Stimulated activated CD4-positive, alpha-beta T cell treated with anti-CD3 and anti-CD28 coated beads, Interleukin-2, amount 100 ng/mL, for 4 hours (primary cell): ENCODE results near the gene HOOK1.

Source experiments
- DNase-seq: peaks from one replicate; pipeline ENCODE4 v3.0.0-alpha.2; 2020; ENCODE audit warnings: low read depth

Gene HOOK1

DNA sequence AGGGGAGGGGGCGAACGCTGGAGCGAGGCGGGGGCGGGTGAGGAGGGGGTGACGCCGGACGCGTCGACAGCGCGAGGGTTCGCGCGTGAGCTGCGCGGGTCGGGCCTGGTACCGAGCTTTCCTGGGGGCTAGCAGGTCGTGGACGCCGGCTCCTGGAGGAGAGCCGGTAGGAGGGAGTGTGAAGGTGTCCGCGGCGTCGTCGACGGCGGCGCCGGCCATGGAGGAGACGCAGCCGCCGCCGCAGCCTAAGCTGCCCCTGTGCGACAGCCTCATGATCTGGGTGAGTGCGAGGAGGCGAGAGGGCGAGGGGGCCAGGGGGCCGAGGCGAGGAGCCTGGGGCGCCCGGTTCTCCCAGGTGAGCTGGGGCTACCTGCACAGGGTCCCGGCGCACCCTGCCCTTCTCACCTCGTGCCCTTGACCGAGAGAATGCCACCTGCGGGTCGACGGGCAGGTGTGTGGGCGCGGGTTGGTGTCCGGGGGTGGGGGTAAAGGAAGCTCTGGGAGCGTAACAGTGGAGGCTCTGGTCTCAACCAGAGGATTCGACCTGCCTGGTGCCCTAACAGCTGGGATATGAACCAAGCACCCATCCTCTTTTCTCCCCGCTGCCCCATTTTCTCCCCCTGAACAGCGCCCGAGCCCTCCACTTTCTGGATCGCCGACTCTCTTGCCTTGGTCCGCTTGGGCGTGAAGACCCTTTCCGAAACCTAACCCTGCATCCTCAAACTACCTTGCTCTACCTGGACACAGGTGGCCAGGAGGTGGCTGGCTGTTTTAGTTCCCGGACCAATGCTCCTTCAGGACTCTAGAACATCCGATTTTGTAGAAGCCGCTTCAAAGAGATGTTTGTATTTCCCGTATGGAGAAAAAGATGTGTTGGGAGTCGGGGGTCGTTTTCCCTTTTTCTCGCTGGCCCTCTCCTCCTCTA lies at the start of gene HOOK1:
HOOK1 (plus strand) TSS at position 49 of the 925 bp plus-strand sequence; CDS start at position 218, 169 bp downstream.
- DNase-seq: peak; percentile 8

GRCh38 chr1:59765011-59765730 lies 49.6 kb upstream of the HOOK1 start:
- no peak for DNase-seq

GRCh38 chr1:59766227-59766855 lies 48.4 kb upstream of the HOOK1 start:
- DNase-seq: no peak

GRCh38 chr1:59767119-59767518 lies 47.6 kb upstream of the HOOK1 start:
- DNase-seq: no peak

DNA sequence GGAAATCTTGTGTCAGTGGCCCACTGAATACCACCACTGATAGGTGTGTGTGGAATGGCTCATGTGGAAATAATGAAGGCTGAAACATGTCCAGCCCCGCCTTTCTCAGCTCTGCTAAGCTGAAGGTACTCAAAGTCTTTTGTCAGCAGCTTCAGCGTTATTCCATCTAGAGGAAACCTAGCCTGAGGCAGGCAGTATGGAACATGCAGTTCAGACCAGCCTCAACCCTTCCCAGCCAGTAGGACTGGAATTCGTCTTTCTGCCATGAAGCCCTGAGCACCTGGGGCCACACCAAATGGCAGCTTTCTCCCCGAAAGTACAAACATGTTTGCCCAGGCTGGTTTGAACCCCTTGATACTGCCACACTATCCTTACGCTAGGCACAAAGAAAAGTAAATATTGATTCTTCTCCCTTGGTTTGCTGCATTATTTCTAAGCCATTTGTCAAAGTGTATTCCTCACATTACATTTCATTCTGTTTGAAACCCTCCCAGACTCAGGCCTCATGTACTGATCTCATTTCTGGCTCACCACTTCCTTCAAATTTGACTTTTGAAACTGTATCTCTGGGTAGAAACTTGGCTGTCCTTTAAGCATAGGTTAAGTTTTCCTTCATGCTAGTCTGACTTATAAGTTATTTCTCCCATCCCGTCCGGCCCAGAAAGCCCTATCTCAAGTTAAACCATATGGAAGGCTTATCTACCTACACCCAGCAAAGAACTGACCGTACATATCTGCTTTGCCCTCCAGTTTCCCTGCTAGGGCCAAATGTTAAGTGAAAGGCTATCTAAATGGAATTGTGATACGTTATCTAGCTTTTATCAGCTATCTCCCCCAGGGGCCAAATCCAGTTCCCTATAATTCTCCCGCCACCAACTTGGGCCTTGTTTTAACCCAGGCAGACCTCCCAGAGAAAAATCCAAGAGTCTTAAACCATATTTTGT lies 45.7 kb upstream of the HOOK1 start:
- no peak for DNase-seq

DNA sequence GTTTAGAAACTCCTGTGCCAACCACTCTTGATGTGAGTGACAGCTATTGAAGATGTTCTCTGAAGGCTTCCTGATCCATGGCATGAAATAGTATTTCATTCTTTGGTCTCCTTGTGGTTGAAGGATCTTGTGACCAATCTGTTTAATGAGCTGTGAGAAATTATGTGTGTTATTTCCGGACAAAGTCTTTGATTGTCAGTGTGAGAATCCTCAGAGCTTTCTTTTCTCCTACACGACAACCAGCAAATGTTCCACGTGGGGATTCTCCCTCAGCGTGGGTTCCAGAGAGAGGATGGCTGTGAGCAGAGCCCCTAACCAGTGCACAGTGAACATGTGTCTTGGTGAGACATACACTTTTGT lies 45.0 kb upstream of the HOOK1 start:
- no peak for DNase-seq

DNA sequence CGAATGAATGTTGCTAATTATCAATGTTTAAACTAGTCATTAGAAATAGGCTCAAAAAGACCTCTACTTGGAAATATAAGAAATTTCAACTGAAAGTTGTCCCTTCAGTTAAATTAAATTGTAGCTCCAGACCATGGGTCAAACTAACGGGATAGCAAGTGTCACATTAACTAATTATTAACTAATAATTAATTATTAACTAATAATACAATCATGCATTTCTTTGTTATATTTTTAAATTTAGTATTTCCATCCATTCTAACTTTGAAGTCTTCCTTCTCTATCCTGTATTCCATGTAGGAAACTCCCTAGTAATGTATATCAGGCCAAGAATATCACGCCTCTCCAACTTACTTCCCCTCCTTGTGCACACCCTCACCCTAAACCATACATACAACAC lies 43.4 kb upstream of the HOOK1 start:
- DNase-seq: no peak

DNA sequence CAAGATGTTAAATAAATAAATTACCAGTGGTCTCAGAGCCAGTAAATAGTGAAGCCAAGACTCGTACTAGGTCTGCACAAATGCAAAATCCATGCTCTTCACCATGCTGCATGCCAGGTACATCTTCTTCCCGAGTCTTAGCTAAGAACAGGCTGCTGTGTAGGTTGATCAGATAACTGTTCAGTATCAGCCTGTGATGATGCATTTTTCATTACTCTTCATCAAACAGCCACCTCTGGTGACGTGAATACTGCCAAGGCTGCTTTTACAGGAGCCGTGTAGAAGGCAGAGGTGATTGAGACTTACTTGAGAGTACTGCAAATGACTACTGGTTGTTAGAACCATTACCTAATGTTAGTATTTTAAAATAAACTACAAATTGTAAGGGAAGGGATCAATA lies 39.3 kb upstream of the HOOK1 start:
- no peak for DNase-seq

DNA sequence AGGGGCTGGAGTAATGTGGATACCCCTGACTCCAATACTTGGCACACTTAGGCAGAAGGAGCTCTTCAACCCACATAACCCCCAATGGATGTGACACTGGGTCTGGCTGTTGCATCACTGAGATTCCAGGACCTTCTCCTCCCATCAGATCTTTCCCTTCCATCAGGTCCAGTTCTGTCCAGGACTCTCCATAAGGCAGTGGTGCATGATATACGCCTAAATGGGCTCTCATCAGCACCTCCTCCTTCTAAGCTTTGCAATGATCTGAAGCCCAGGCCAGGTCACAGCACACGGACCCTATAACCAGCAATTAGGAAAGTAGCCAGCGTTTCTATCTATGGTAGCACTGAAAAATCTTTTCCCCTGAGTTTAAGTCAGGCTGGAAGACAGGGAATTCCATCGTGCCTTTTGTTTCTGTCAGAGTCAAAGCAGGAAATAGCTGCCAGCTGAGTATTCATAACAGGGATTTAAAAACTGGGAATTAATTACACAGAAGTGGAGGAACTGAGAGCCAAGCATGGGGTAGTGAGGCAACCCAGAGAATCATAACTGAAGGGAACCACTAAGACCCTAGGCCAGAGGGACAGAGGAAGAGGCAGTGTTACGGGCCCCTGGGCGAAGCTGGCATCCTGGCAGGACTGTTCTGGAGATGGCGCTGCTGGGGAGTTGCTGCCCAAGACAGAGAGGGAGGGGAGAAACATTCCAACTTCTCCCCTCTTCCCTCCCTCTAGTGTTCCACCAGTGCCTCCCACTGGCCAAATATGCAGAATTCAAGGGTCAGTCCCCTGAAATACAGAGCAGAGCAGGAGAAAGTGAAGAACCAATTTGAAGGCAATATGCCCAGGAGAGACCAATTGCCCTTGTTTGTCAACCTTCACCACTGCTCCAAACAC lies 37.5 kb upstream of the HOOK1 start:
- DNase-seq: no peak

DNA sequence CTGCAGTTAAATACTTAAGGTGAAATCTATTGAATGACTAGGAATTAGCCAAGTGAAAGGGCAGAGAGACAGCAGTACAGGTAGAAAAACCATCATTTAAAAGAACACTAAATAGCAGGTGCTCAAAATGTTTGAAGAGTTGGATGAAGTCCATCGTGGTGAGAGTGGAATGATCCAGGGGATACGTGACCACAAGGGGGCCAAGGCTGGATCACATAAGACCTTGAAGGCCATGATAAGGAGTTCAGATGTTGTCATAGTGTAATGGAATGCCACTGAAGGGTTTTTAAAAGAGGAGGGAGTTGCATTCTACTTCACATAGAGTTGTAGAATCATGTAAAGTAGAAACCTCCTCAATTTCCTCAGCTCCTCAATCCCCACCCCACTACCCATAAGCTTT lies 34.8 kb upstream of the HOOK1 start:
- no peak for DNase-seq

DNA sequence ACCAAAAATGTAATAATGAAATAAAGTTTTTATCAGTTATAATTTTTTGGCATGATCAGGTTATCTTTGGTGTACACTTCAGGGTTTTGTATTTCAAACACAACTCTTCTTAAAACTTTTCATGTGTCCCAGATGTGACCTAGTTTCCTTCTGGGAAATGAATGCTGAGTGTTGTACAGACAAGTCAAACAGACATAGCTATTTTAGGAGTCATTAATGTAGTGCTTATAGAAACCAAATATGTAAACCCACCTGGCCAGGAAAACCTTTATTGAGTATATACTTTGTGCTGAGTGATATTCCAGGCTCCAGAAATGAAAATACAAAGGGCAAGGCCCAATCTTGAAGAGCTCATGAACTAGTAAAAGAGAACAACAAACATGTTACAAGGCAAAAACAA lies 25.9 kb upstream of the HOOK1 start:
- DNase-seq: no peak

GRCh38 chr1:59798600-59798999 lies 16.1 kb upstream of the HOOK1 start:
- no peak for DNase-seq

- no peak for DNase-seq
Observed at GRCh38 chr1:59803458-59804038, 11.2 kb upstream of the HOOK1 start.

DNA sequence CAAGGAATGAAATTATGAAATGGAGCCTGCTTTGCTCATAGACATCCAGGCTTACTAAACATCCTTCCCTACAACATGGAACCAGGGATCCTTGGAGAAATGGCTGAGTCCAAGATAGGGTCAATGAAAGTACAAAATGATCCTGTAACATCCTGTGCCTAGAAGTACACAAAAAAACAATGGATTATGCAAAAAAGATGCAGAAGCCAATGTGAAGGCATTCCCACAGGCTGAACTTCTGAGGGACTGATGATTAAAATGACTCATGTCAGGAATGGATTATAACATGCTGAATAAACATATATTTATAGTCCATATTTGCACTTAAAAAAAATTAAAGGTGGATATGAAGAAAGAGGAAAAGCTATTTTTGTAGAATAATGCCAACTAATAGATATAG lies 10.4 kb upstream of the HOOK1 start:
- no peak for DNase-seq

GRCh38 chr1:59805554-59805953 lies 9.2 kb upstream of the HOOK1 start:
- no peak for DNase-seq

- peak; percentile 89 for DNase-seq
Observed at GRCh38 chr1:59814180-59814900, 409 bp upstream of the HOOK1 start.

- no peak for DNase-seq
Observed at GRCh38 chr1:59815892-59816291, 1.1 kb downstream of the HOOK1 start.

GRCh38 chr1:59816318-59816878 lies 1.6 kb downstream of the HOOK1 start:
- DNase-seq: no peak
